MCF 10A (cell line): Measurements from ENCODE around the gene CERS3. TPM values are rescaled to one million over a fixed set of nuclear protein-coding genes. Genes with fewer than 3 reads are reported as not detected.

Source experiments
- BruUV-seq: library from RNA; stranded (reverse); fragments of 400-500 nt; replicated peaks from 2 replicates; lab custom pipeline; 2021; lab: Mats Ljungman, UMichigan
- CTCF ChIA-PET: fragments of 300-600 bp; sonication (Branson Sonifier 250); formaldehyde crosslinking; extraction: SDS; loops from one replicate; lab custom pipeline; 2021; ENCODE audit warnings: antibody characterized with exemption, inconsistent platforms; lab: Yijun Ruan, JAX
- POLR2A ChIA-PET: fragments of 300-600, 350-650 bp; sonication (Branson Sonifier 250); formaldehyde crosslinking; extraction: SDS; loops from one replicate; lab custom pipeline; 2020; ENCODE audit warnings: antibody characterized with exemption, inconsistent platforms; lab: Yijun Ruan, JAX
- DNase-seq: peaks from one replicate; pipeline ENCODE4 v3.0.0-alpha.2; 2018; ENCODE audit not compliant: unreplicated experiment
- H3K27ac Mint-ChIP-seq: one replicate; pipeline ENCODE4 v1.8.0; 2022; ENCODE audit warnings: mild to moderate bottlenecking, low read depth, mixed read lengths; ENCODE audit not compliant: unreplicated experiment
- H3K27me3 Mint-ChIP-seq: one replicate; pipeline ENCODE4 v1.8.0; 2022; ENCODE audit warnings: mixed read lengths; ENCODE audit not compliant: insufficient read depth, unreplicated experiment
- H3K36me3 Mint-ChIP-seq: one replicate; pipeline ENCODE4 v1.8.0; 2022; ENCODE audit warnings: mild to moderate bottlenecking, moderate library complexity, mixed read lengths; ENCODE audit not compliant: insufficient read depth, unreplicated experiment
- H3K4me1 Mint-ChIP-seq: one replicate; pipeline ENCODE4 v1.8.0; 2022; ENCODE audit warnings: mixed read lengths; ENCODE audit not compliant: insufficient read depth, unreplicated experiment
- H3K4me3 Mint-ChIP-seq: one replicate; pipeline ENCODE4 v1.8.0; 2022; ENCODE audit warnings: mild to moderate bottlenecking, moderate library complexity, mixed read lengths; ENCODE audit not compliant: unreplicated experiment
- H3K9me3 Mint-ChIP-seq: one replicate; pipeline ENCODE4 v1.8.0; 2022; ENCODE audit warnings: mixed read lengths; ENCODE audit not compliant: unreplicated experiment
- intact Hi-C: fragments of 100-400 bp; cut with micrococcal nuclease; formaldehyde crosslinking; loops from 2 replicates; pipeline ENCODE4 v1.14.1; 2022
- total RNA-seq: library from RNA; stranded (reverse); gene quantifications from 2 replicates; pipeline ENCODE4 v1.2.3, GENCODE V29; 2022
- TF ChIP-seq, protein P1 (sequence below): fragments of 200-600 bp; IDR thresholded peaks from one replicate; pipeline ENCODE4 v1.8.0; 2022; ENCODE audit warnings: antibody characterized with exemption, mild to moderate bottlenecking; ENCODE audit not compliant: unreplicated experiment

CERS3 gene
- total RNA-seq, 1 experiment from 2014 or later, result not detected

DNA sequence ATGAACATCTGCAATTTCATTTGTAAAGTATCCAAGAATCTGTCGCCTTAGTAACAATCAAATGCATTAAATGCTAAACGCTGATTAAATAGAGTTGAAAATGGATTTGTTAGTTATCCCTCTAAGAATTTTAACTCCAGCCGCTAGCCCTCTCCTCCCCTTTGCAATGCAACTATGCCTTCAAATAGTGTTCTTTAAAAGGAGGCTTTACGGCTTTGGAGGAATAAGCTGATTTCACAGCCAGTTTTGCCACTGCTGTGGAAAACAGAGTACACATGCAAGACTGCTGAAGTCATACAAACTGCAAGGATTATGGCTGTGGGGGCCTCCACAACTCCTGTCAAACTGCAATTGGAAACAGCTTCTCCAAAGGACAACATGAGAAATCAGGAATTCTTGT is 89.2 kb downstream of the CERS3 start:
- POLR2A ChIA-PET, result no interaction called here
- H3K27me3 Mint-ChIP-seq, result peaks cover 25% of the 10 kb centered on the region
- H3K4me1 Mint-ChIP-seq, result peaks cover 5% of the 10 kb centered on the region
- TF ChIP-seq, protein P1, sequence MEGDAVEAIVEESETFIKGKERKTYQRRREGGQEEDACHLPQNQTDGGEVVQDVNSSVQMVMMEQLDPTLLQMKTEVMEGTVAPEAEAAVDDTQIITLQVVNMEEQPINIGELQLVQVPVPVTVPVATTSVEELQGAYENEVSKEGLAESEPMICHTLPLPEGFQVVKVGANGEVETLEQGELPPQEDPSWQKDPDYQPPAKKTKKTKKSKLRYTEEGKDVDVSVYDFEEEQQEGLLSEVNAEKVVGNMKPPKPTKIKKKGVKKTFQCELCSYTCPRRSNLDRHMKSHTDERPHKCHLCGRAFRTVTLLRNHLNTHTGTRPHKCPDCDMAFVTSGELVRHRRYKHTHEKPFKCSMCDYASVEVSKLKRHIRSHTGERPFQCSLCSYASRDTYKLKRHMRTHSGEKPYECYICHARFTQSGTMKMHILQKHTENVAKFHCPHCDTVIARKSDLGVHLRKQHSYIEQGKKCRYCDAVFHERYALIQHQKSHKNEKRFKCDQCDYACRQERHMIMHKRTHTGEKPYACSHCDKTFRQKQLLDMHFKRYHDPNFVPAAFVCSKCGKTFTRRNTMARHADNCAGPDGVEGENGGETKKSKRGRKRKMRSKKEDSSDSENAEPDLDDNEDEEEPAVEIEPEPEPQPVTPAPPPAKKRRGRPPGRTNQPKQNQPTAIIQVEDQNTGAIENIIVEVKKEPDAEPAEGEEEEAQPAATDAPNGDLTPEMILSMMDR, result no peak
- H3K36me3 Mint-ChIP-seq, result no peaks in the 10 kb centered on the region
- intact Hi-C loops, result no loop called here
- no peak overlapping the region for H3K27ac Mint-ChIP-seq
- no peaks in the 10 kb centered on the region for H3K9me3 Mint-ChIP-seq
- CTCF ChIA-PET, result interaction anchor here (0.6 kb wide), 1 partner anchor 27 kb away, joined by 3 read pairs; no protein-coding TSS in a partner anchor
- BruUV-seq, result no TSS peak
- DNase-seq, result no peak
- H3K4me3 Mint-ChIP-seq, result no peak overlapping the region

DNA sequence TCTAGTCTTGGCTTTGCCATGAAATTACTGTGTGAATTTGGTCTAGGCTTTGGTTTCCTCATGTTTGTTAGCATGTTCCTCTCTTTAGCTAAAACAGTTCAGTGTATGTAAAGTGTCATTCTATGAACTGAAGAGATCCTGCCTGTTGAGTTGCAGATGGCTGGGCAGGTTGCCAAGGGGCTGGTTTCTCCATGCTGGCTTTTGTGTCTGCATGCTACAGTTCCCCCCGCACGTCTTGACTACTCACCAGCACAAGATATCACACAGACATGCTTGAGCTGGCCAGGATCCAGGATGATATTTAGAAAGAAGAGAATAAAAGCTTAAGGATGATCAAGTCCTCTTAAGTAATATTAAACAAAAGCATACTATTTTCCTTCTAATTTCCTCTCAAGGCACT is 90.2 kb downstream of the CERS3 start:
- peaks cover 5% of the 10 kb centered on the region for H3K4me1 Mint-ChIP-seq
- DNase-seq, result peak; percentile 61
- POLR2A ChIA-PET, result no interaction called here
- no peak overlapping the region for H3K4me3 Mint-ChIP-seq
- CTCF ChIA-PET, result interaction anchor here (0.6 to 1.0 kb wide), 3 partner anchors 88 to 1617 kb away, joined by 3 to 6 read pairs (median 5); no protein-coding TSS in a partner anchor
- H3K27me3 Mint-ChIP-seq, result peaks cover 25% of the 10 kb centered on the region
- H3K36me3 Mint-ChIP-seq, result no peaks in the 10 kb centered on the region
- no peak overlapping the region for H3K27ac Mint-ChIP-seq
- no peaks in the 10 kb centered on the region for H3K9me3 Mint-ChIP-seq
- intact Hi-C loops, result no loop called here
- no TSS peak for BruUV-seq
- TF ChIP-seq, protein P1, result no peak

DNA sequence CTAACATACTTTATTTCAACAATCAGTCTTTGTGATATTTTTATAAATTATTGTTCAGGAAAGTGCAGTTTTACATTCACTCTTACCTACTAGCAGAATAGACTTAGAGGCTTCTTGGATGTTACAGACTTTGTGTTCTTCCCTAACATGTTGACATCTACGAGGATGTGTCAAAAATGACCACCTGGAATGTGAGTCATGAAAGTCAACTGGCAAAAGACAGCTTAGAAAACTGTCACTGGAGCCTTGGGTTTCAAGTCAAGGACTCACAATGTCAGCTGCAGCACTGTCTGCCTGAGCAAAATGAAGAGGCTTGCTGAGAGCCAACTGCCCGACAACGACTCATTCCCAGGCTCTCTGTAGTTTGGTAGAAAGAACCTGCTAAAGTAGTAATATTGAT is 91.5 kb downstream of the CERS3 start:
- TF ChIP-seq, protein P1, result no peak
- Mint-ChIP-seq H3K36me3 (no peaks in the 10 kb centered on the region), H3K27me3 (peaks cover 23% of the 10 kb centered on the region), H3K27ac (no peak overlapping the region), H3K4me1 (peaks cover 5% of the 10 kb centered on the region), H3K9me3 (no peaks in the 10 kb centered on the region), H3K4me3 (no peak overlapping the region)
- ChIA-PET CTCF (no interaction called here), POLR2A (no interaction called here)
- no peak for DNase-seq
- BruUV-seq, result no TSS peak
- intact Hi-C loops, result no loop called here

DNA sequence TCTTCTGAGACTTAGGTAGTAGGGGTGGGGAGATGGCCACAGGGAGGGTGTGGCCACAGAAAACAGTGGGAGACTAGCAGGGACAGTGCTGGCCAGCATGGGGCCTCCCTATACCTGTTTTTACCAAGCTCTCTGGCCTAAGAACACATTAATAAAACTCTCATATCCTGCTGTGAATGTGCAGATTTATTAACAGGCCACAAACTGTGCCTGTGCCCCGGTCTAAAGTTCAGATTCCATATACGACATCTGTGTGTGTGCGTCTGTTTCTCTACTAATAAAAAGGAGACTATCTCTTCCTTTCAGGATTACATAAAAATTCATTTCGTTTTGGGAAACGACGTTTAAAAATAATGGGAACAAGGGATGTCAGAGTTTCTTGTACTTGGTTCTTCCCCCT is 94.2 kb downstream of the CERS3 start:
- TF ChIP-seq, protein P1, result no peak
- no peaks in the 10 kb centered on the region for H3K27me3 Mint-ChIP-seq
- H3K9me3 Mint-ChIP-seq, result no peaks in the 10 kb centered on the region
- no peak overlapping the region for H3K27ac Mint-ChIP-seq
- no peak for DNase-seq
- intact Hi-C loops, result no loop called here
- H3K4me1 Mint-ChIP-seq, result peaks cover 5% of the 10 kb centered on the region
- H3K4me3 Mint-ChIP-seq, result no peak overlapping the region
- no peaks in the 10 kb centered on the region for H3K36me3 Mint-ChIP-seq
- BruUV-seq, result no TSS peak
- ChIA-PET POLR2A (no interaction called here), CTCF (interaction anchor here (2.1 kb wide), 1 partner anchor 138 kb away, joined by 8 read pairs; no protein-coding TSS in a partner anchor)
